ENCODE measurements around the gene BANF2. TPM values are rescaled to one million over a fixed set of nuclear protein-coding genes. Genes with fewer than 3 reads are reported as not detected.

BANF2 gene
- total and polyA plus RNA-seq, 10 of the 15 experiments (the other 5 are each of a cell fraction or from before 2014, with no cell fraction given), result not detected

DNA sequence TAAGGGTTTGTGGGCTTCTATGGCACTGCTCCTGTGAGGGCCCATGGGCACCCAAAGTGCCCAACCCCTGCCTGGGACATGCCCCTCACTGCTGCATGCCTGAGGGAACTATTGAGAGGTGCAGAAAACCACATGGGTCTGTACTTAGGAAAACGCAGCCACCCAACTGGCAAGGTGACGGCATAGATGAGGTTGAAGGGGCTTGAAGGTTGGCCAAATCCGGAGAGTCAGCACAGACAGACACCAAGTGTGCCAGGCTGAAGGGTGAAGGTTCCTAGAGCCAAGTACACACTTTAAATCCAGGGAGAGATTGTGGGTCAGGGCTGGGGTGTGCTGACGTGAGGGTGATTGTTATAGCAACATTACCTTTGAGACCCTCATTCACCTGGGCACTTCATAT lies 6.2 kb downstream of the BANF2 start:
- ChIA-PET SMC1A (ENCODE audit: uncharacterized antibody, unreplicated experiment) (interaction anchor here (1.4 kb wide), 1 partner anchor 11 kb away, joined by 3 read pairs; no protein-coding TSS in a partner anchor), POLR2A (no interaction called here), RAD21 (ENCODE audit: unreplicated experiment) (no interaction called here), CTCF (interaction anchor here (0.7 kb wide), 1 partner anchor 23 kb away, joined by 3 read pairs; no protein-coding TSS in a partner anchor)
- no TSS peak for BruUV-seq (replicated peaks)
- DNase-seq (ENCODE audit: low read depth, low spot score) (no peak), FAIRE-seq (no peak), ATAC-seq (no peak)
- in situ Hi-C loops (cut with MboI), result no loop called here
- Histone ChIP-seq H3K4me1 (ENCODE audit: control insufficient read depth, insufficient read depth, low read length) (no peaks in the 10 kb centered on the region), H3K27ac (ENCODE audit: control insufficient read depth, insufficient read depth) (no peak overlapping the region), H4K20me1 (ENCODE audit: control insufficient read depth, insufficient read depth) (no peaks in the 10 kb centered on the region), H3K27me3 (replicated peaks in 1 of 2; ENCODE audit: control insufficient read depth in 2 of 2, insufficient read depth in 2 of 2, low read length in 1 of 2) (no peaks in the 10 kb centered on the region; a peak in 2 of 4 replicates), H3K79me2 (ENCODE audit: control insufficient read depth, insufficient read depth, low read length) (no peaks in the 10 kb centered on the region), H2AFZ (ENCODE audit: control insufficient read depth, low read depth, low read length) (no peak overlapping the region), H3K36me3 (ENCODE audit: control insufficient read depth in 2 of 2, insufficient read depth in 2 of 2, low read length in 1 of 2) (no peaks in the 10 kb centered on the region), H3K4me2 (ENCODE audit: control insufficient read depth, insufficient read depth) (no peak overlapping the region), H3K4me3 (no peak overlapping the region), H3K9me3 (replicated peaks; ENCODE audit: control insufficient read depth, insufficient read depth, low read length) (no peaks in the 10 kb centered on the region), H3K9ac (ENCODE audit: control insufficient read depth, insufficient read depth, low read length) (no peak overlapping the region)
- TF ChIP-seq, protein P1, sequence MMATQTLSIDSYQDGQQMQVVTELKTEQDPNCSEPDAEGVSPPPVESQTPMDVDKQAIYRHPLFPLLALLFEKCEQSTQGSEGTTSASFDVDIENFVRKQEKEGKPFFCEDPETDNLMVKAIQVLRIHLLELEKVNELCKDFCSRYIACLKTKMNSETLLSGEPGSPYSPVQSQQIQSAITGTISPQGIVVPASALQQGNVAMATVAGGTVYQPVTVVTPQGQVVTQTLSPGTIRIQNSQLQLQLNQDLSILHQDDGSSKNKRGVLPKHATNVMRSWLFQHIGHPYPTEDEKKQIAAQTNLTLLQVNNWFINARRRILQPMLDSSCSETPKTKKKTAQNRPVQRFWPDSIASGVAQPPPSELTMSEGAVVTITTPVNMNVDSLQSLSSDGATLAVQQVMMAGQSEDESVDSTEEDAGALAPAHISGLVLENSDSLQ (IDR thresholded peaks at IDR 0.05), result no peak
- TF ChIP-seq TBL1XR1 (IDR thresholded peaks at IDR 0.05; ENCODE audit: low read depth, low read length) (no peak), EZH2 (IDR thresholded peaks at IDR 0.05; ENCODE audit: borderline replicate concordance, control insufficient read depth, low read depth, low read length) (no peak), TAF1 (IDR thresholded peaks at IDR 0.05; ENCODE audit: borderline replicate concordance, low read depth, low read length) (no peak), IKZF2 (IDR thresholded peaks at IDR 0.05) (no peak), CHD2 (IDR thresholded peaks at IDR 0.05; ENCODE audit: borderline replicate concordance, low read depth, low read length) (no peak), ZSCAN29 (IDR thresholded peaks at IDR 0.05) (no peak), HCFC1 (IDR thresholded peaks at IDR 0.05; ENCODE audit: low read length) (no peak), ZNF217 (IDR thresholded peaks at IDR 0.05) (no peak), ASH2L (IDR thresholded peaks at IDR 0.05; ENCODE audit: borderline replicate concordance, low read depth) (no peak), NBN (IDR thresholded peaks at IDR 0.05) (no peak), KDM1A (IDR thresholded peaks at IDR 0.05; ENCODE audit: borderline replicate concordance) (no peak), CREM (IDR thresholded peaks at IDR 0.05; ENCODE audit: low read depth) (no peak)
- TF ChIP-seq, protein P2, sequence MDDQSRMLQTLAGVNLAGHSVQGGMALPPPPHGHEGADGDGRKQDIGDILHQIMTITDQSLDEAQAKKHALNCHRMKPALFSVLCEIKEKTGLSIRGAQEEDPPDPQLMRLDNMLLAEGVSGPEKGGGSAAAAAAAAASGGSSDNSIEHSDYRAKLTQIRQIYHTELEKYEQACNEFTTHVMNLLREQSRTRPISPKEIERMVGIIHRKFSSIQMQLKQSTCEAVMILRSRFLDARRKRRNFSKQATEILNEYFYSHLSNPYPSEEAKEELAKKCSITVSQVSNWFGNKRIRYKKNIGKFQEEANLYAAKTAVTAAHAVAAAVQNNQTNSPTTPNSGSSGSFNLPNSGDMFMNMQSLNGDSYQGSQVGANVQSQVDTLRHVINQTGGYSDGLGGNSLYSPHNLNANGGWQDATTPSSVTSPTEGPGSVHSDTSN (IDR thresholded peaks at IDR 0.05; ENCODE audit: insufficient replicate concordance, low read depth, low read length), result no peak
- TF ChIP-seq, protein P3, sequence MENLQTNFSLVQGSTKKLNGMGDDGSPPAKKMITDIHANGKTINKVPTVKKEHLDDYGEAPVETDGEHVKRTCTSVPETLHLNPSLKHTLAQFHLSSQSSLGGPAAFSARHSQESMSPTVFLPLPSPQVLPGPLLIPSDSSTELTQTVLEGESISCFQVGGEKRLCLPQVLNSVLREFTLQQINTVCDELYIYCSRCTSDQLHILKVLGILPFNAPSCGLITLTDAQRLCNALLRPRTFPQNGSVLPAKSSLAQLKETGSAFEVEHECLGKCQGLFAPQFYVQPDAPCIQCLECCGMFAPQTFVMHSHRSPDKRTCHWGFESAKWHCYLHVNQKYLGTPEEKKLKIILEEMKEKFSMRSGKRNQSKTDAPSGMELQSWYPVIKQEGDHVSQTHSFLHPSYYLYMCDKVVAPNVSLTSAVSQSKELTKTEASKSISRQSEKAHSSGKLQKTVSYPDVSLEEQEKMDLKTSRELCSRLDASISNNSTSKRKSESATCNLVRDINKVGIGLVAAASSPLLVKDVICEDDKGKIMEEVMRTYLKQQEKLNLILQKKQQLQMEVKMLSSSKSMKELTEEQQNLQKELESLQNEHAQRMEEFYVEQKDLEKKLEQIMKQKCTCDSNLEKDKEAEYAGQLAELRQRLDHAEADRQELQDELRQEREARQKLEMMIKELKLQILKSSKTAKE (IDR thresholded peaks at IDR 0.05; ENCODE audit: low read depth, poor library complexity, severe bottlenecking), result no peak
- TF ChIP-seq, protein P4, sequence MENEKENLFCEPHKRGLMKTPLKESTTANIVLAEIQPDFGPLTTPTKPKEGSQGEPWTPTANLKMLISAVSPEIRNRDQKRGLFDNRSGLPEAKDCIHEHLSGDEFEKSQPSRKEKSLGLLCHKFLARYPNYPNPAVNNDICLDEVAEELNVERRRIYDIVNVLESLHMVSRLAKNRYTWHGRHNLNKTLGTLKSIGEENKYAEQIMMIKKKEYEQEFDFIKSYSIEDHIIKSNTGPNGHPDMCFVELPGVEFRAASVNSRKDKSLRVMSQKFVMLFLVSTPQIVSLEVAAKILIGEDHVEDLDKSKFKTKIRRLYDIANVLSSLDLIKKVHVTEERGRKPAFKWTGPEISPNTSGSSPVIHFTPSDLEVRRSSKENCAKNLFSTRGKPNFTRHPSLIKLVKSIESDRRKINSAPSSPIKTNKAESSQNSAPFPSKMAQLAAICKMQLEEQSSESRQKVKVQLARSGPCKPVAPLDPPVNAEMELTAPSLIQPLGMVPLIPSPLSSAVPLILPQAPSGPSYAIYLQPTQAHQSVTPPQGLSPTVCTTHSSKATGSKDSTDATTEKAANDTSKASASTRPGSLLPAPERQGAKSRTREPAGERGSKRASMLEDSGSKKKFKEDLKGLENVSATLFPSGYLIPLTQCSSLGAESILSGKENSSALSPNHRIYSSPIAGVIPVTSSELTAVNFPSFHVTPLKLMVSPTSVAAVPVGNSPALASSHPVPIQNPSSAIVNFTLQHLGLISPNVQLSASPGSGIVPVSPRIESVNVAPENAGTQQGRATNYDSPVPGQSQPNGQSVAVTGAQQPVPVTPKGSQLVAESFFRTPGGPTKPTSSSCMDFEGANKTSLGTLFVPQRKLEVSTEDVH (IDR thresholded peaks at IDR 0.05; ENCODE audit: low read depth, partially characterized antibody), result no peak
- TF ChIP-seq, protein P5, sequence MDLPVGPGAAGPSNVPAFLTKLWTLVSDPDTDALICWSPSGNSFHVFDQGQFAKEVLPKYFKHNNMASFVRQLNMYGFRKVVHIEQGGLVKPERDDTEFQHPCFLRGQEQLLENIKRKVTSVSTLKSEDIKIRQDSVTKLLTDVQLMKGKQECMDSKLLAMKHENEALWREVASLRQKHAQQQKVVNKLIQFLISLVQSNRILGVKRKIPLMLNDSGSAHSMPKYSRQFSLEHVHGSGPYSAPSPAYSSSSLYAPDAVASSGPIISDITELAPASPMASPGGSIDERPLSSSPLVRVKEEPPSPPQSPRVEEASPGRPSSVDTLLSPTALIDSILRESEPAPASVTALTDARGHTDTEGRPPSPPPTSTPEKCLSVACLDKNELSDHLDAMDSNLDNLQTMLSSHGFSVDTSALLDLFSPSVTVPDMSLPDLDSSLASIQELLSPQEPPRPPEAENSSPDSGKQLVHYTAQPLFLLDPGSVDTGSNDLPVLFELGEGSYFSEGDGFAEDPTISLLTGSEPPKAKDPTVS (IDR thresholded peaks at IDR 0.05; ENCODE audit: low read depth, low read length), result no peak
- 50% methylated on average over 4 of the region's 4 CpGs for WGBS (ENCODE audit: insufficient coverage, insufficient replicate concordance, low lambda C conversion rate, missing lambda C conversion rate)
- intact Hi-C loops (cut with micrococcal nuclease; ENCODE audit: unreplicated experiment), result no loop called here
